Right ventricle myocardium inferior (tissue), 1 donor: Measurements from ENCODE around the gene THYN1. TPM values are rescaled to one million over a fixed set of nuclear protein-coding genes. Genes with fewer than 3 reads are reported as not detected.

Experiments
- ATAC-seq: fragments of 200-7000 bp; cut with Tn5 transposase; one replicate; pipeline ENCODE4 v1.9.1; 2020; ENCODE audit warnings: mild to moderate bottlenecking, moderate library complexity
- DNase-seq: peaks from one replicate; pipeline ENCODE4 v3.0.0; 2021; ENCODE audit errors: missing footprints
- intact Hi-C: fragments of 100-400 bp; cut with DNase I; formaldehyde crosslinking; loops from one replicate; pipeline ENCODE4 v1.11.0; 2022
- total RNA-seq: library from RNA; stranded (reverse); fragmentation: NEBNext Ultra II Directional; extraction: Animal tissue kit (Norgen Biotek cat#: 25700); gene quantifications from one replicate; pipeline ENCODE4 v1.2.1, GENCODE V29; 2021
- donor health status: DM: no; HTN: yes; CAD: no; lungs with severe emphysema.

Gene THYN1
- total RNA-seq, 1 donor from 2014 or later: 36.8 TPM

DNA sequence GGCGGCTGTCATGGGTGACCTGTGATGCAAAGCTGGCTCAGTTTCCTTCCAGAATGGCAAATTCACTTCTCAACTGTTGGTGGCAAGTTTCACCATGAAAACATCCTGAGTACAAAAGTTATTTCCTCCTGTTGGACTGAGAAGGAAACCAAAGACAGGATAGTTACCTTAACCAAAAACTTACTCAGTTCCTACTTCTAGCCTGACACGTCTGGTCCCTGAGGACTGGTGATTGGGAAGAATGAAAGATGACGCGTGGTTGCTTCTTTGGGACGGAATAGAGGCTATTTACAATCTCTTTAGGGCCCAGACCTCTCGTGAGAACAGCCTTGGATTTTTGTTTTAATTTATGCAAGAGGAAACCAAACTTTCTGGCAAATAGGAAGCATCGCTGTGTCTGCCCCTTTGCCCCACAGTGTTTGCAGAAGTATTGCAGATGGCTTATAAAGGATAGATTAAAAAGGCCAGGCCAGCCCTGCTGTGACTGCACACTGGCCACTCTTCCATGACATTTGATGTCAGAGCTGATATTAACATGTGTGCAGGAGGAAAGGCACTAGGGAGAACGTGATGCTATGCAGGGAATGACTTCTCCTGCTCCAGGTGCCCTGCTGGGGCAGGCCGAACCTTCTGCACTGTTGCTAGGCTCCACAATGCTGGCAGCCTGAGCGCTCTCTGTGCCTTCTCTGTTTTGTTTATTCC is 21.0 kb downstream of the THYN1 start:
- intact Hi-C loops: no loop called here
- ATAC-seq (no peak), DNase-seq (no peak)

DNA sequence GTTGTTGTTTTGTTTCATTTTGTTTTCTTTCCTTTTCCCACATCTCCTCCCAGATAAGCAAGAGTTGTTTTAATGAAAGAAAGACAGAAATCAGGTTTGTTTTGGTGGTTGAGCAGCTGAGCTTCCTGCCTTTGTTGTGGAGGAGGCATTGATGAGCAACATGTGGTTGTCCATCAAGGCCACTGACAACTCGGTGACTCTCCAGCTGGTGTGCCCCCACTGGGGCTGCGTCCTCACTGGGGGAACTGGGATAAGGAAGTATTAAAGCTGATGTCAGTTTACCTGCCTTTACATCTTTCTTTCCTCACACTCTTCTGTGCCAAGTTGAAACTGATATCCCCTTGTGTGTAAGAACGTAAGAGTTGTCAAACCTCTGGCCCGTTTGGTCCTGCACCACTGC is 22.8 kb downstream of the THYN1 start:
- intact Hi-C loops: no loop called here
- ATAC-seq (no peak), DNase-seq (no peak)

DNA sequence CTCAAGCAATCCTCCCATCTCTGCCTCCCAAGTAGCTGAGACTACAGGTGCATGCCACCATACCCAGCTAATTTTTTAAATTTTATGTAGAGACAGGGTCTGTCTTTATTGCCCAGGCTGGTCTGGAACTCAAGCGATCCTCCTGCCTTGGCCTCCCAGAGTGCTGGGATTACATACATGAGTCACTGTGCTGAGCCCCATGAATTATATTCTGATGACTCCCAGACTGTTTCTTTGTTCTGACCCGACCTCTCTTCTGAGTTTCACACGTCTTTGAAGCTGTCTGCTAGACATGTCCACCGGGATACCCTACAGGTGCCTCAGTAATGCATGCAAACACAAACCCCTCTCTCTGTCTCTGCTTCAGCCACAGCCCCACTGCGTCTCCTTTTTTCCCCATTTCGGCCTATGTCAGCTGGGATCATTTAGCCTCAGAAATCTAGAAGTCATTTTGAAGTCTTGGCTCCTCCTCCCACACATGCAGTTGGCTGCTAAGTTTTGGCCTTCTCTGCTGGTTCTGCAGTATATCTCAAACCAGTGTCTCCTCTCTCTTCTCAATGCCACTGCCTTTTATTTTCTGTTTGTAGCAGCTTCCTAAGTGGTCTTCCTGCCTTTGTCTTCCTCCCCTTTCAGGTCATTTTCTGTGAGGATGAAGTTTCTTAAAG is 23.9 kb downstream of the THYN1 start:
- DNase-seq (no peak), ATAC-seq (no peak)
- intact Hi-C loops: loop anchor here (10.0 kb wide), 2 partner anchors 184 to 274 kb away; partner anchors contain the start of gene IGSF9B

DNA sequence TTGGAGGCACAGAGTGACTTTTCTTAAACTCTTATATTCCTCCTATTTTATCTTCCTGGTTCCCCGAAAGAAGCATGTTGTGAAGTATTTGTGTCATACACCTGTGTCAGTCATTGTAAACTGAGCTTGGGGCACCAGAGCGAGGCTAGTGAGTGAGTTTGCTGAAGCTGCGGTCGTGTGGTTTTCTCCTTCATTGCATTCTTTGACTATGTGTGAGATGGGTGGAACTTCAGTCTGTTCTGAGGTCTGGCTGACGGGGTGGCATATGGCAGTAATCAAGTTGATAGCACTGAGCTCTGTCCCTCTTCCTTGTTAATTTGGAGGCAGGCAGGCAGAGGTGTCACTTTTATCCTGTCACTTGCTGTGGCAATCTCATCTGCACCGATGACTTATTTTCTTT is 24.5 kb downstream of the THYN1 start:
- no peak for ATAC-seq
- DNase-seq: no peak
- intact Hi-C loops: loop anchor here (10.0 kb wide), 2 partner anchors 184 to 274 kb away; partner anchors contain the start of gene IGSF9B

DNA sequence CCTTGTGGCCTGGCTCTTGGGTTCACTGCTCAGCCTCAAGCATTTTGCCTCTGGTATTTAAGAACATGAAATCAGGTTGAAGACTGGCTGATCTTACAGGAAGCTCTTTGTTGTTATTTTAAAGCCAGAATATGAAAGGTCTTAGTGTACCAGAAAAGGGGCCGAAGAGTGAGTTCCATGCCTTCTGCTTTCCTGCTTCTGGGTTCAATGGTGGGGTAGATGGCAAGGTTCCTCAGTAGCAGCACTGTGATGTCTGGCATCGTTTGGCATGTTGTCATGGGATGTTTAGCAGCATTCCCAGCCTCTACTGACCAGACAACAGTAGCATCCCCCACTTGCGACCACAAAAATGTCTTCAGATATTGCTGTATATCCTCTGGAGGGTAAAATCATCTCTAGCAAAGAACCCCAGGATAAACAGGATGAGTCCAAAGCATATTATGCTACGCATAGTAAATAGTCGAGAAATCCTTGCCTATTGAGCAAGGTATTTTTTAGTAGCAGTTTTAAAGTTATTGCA is 26.3 kb downstream of the THYN1 start:
- intact Hi-C loops: loop anchor here (10.0 kb wide), 2 partner anchors 182 to 272 kb away; partner anchors contain the start of gene IGSF9B

DNA sequence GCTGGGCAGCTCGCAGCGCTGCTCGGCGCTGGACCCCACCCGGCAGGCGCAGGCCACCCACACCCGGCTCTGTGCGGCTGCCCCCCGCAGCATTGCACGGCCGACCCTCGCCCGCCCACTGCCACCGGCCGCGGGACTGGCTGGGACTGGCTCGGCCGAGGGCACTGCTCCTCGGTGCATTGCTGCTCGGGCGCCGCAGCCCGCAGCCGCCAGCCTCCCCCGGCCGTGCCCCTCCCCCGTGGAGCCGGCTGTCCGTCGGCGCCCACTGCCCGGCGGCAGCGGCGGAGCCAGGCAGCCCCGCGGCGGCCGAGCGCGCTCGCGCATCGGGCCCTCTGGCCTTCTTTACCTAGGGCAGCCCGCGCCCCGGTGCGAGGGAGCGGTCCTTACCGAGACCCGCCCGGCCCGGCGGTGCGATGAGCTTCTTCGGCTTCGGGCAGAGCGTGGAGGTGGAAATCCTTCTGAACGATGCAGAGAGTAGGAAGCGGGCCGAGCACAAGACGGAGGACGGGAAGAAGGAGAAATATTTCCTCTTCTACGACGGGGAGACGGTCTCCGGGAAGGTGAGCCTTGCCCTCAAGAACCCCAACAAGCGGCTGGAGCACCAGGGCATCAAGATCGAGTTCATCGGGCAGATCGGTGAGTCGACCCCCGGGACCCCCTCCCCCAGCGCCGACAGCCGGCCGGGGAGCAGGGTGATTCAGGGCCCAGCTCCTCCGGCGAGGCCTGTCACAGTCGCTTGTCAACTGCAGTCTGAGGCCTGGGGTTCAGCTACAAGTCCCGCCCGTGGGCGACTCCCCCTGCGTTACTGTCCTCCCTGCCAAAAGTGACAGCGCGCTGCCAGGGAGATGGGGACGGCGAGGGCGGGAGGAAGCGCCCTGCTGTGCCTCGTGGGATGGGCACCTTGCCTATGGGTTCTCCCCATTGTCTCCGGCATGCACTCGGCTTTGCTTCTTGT is 28.2 kb downstream of the THYN1 start:
- intact Hi-C loops: loop anchor here (1.0 to 10.0 kb wide), 3 partner anchors 28 to 270 kb away; partner anchors contain the start of genes ACAD8, IGSF9B and THYN1
- ATAC-seq: peak; percentile 35
- peak; percentile 78 for DNase-seq

More for the DNA sequence above, 26.3 kb downstream of the THYN1 start:
- DNase-seq: no peak
- no peak for ATAC-seq

DNA sequence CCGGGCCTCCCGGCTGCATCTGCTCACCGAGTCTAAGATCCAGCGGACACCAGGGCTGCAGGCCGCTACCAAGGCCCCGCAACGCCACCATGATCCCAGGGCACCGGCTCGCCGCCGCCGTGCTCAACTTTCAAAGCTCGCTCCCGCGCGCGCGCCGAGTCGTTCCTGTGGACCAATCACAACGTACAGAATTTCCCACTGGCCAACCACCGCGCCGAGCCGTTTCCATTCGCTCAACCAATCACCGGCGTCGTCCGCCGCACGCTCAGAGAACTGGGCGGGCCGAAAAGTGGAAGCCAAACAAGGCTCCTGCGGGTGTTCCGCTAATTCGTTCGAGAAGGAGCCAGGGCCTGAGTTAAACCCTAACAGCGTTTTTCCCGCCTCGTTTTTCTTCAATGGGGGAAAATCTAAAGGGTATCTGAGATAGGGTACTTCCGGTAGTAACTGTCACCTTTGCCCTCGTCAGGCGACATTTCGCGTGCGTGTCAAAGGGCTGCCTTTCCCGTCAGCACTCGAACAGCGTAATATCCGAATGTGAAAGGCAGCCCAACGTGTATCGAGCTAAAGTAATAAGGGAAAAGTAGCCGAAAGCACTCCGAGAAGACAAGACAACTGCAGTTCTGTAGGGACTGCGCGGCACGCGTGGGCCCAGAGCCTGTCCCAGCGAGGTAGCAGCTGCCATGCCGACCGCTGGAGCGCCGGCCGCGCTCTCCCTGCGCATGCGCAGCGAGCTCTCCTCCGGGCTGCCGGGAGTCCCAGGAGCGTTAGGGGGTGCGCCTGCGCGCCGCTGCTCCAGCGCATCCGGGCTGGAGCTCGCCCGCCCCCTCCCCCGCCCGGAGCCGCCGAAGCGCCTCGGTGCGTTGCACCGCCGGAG is 29.1 kb downstream of the THYN1 start, which contains the start of the genes NCAPD3 and VPS26B:
Gene NCAPD3 (minus strand): TSS at position 132 of the 874 bp plus-strand sequence. CDS start 41 bp downstream, at position 91.
Gene VPS26B (plus strand): TSS at position 836 of the 874 bp plus-strand sequence. CDS start 452 bp downstream, outside the sequence.
- intact Hi-C loops: loop anchor here (1.0 to 10.0 kb wide), 3 partner anchors 29 to 269 kb away; partner anchors contain the start of genes ACAD8, IGSF9B and THYN1
- ATAC-seq: peak; percentile 95
- peak; percentile 99 for DNase-seq

DNA sequence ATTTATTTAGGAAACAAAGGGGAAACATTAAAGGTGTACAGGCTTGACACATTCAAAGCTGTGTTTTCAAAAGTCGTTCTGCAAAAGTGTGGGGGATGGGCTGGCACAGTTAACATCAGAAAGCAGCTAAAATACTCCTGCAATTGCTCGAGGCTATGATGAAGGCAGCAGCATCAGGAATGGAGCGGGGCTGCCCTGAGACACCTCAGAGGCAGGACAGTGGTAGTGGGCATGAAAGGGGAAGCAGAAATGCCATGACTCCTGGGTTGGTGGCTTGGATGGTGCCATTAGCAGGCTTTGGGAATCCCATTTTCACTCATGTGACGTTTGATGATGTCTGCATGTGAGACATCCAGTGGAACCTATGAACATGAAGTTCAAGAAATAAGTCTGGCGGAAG is 30.0 kb downstream of the THYN1 start:
- ATAC-seq (no peak), DNase-seq (no peak)
- intact Hi-C loops: loop anchor here (10.0 kb wide), 2 partner anchors 178 to 268 kb away; partner anchors contain the start of gene IGSF9B

DNA sequence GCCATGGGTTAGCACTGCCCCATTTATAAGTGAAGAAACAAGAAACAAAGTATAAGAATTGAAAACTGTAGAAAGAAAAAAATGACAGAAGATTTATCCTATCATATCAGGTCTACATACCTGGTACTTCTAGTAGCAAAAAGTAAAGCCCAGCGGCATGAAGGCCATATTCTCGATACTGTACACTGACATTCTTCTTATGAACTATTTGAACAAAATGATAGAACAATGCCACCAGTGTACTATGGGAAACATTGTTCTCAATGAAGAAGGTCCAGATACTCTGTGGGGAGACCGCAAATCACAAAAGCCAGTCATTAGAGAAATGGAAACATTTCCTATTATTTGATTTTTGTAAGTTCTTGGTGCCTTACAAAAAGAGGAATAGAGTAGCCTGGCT is 36.3 kb downstream of the THYN1 start:
- intact Hi-C loops: no loop called here
- ATAC-seq (no peak), DNase-seq (no peak)

DNA sequence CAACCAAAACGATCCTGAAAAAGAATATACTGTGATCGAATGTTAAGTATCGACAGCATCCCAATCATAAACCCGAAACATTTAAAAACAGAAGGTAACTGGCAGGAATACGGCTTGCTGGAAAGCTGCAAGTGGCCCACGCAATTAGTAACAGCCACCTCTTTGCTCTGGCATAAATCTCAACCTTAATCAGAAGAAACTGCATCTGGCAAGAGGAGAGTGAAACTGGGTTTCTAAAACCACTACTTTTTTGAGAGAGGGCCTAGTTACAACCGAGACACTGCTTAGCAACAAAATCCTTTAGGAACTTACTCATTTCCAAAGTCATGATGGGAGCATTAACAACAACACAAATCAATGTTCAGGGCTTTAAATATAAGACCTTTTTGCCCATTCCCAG is 37.3 kb downstream of the THYN1 start:
- no peak for DNase-seq
- intact Hi-C loops: no loop called here
- ATAC-seq: no peak

DNA sequence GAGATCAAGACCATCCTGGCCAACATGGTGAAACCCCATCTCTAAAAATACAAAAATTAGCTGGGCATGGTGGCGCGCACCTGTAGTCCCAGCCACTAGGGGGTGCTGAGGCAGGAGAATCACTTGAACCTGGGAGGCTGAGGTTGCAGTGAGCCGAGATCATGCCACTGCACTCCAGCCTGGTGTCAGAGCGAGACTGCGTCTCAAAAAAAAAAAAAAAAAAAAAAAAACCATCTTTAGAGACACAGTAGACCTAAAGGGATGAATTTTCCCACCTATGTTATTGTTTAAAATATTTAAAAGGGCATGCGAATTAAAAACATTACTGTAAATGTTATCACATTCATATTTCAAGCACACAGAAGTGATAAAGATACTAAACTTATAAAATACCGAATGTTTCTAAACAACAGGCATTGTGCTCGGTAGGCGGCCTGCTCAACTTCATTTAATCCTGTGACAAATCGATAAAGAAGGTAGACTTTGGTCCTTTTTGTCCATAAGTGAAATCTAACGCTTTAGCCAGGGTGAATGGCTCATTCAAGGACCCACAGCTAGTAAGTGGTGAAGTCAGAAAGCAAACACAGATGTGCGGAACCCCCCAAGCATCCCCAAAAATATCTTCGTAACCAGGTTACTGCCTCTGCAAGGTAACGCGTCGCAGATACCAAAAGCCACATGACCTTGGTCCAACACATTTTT is 45.5 kb downstream of the THYN1 start:
- intact Hi-C loops: no loop called here
- no peak for ATAC-seq
- DNase-seq: no peak

DNA sequence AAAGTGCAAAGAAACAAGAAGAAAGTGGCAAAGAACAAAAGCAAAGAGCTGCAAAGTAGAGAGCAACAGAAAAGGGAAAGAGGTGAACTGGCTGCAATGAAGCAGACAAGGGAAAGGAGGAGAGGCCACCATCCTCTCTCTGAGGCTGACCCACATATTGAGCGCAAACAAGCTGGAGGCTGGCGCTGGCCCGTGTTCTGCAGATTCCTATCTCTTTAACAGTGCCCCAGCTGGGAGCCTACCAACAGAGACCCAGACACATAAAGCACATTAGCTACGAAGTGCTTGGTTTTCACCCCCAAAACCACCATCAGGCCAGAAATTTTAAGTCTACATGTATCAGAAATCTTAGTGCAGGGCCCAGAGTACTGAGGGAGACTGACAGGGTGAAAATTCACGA is 47.0 kb downstream of the THYN1 start:
- ATAC-seq: no peak

DNA sequence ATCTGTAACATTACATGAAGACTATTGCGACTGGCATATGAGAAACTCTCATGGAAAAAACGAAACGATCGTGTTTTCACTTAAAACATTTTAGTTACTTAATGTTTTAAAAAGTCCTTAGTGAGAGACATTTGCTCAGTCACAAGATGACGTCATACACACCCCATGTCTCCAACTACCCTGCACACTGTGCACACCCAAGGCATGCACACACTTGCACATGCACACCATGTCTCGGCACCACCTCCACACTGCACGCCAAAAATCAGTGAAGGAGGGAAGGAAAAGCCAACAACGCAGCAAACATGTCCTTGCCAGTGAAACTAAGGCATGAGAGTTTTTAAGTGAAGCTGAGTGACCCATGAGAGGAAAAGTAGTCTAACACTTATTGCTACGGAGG is 47.4 kb downstream of the THYN1 start:
- DNase-seq: no peak
- no peak for ATAC-seq
- intact Hi-C loops: no loop called here

More for the DNA sequence above, 47.0 kb downstream of the THYN1 start:
- DNase-seq: no peak
- intact Hi-C loops: no loop called here

DNA sequence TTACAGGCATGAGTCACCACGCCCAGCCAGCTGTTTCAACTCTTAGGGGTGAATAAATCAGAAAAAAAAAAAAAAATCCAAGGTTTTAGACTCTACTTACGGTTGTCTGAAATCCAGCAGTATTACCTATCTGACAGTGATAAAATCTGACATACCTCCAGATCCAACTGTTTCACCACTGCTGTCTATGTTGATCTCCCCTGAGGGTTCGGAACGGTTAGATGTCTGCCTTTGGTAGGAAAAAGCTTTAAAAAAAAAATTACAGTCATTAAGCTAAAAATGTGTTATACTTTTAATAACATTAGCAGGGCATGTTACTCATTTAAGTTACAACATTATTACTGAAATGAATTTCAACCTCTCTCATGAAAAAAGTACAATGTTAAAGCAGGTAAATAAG is 50.5 kb downstream of the THYN1 start:
- intact Hi-C loops: no loop called here
- ATAC-seq (no peak), DNase-seq (no peak)

DNA sequence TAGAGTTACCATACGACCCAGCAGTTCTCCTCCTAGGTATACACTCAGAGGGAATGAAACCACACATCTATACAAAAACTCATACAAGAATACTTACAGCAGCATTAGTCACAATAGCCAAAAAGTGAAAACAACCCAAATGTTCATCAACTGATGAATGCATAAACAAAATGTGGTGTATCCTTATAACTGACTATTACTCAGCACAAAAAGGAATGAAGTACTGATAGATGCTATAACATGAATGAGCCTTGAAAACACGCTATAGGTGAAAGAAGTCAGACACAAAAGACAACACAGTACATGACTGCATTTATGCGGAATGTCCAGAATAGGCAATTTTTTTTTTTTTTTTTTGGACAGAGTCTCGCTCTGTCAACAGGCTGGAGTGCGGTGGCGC is 52.5 kb downstream of the THYN1 start:
- no peak for ATAC-seq
- no peak for DNase-seq
- intact Hi-C loops: no loop called here

DNA sequence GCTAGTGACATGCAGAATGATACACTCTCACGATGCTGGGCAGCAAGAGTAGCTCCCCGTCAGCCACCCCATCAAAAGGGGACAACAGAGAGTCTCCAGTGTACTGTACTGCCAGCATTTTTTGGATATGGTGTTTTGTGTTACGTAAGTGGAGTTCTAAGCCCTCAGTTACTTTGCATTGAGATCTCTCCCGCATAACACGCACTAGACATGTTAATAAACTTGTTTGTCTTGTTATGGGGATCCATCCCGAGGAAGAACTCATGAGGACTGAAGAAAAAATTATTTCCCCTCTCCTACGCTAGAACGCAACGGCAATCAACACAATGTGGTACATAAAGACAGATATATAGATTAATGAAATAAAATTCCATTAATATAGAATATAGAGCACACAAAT is 53.6 kb downstream of the THYN1 start:
- ATAC-seq (no peak), DNase-seq (no peak)
- intact Hi-C loops: no loop called here
